Transverse colon (tissue), 4 donors: ENCODE data around the gene F8. TPM values are rescaled to one million over a fixed set of nuclear protein-coding genes. Genes with fewer than 3 reads are reported as not detected.
"Not testable (repeated sequence)": the region's sequence is repeated elsewhere in the genome, so short reads cannot be mapped to it uniquely, and the experiment has no call there.

Experiments used
- DNase-seq: peaks from one replicate; pipeline ENCODE4 v3.0.0-alpha.2; 2019
- H3K27ac ChIP-seq, 4 donors: fragments of 200-600 bp; sonication (generic); 2 replicates each; pipeline ENCODE4 v1.5.1; 2016 to 2018; ENCODE audit warnings: inconsistent platforms in 4 of 4
- H3K27me3 ChIP-seq: fragments of 200-600 bp; sonication (generic); 2 replicates; pipeline ENCODE4 v1.5.1; 2017; ENCODE audit warnings: inconsistent platforms
- H3K36me3 ChIP-seq, 4 donors: fragments of 200-600 bp; sonication (generic); 2 replicates each; pipeline ENCODE4 v1.5.1; 2017 to 2019; ENCODE audit warnings: inconsistent platforms in 4 of 4
- H3K4me1 ChIP-seq, 4 donors: fragments of 200-600 bp; sonication (generic); 2 replicates each; pipeline ENCODE4 v1.5.1; 2017 to 2020; ENCODE audit warnings: inconsistent platforms in 4 of 4
- H3K4me3 ChIP-seq, 4 donors: fragments of 200-600 bp; sonication (generic); 1 replicate in 1 of 4; 2 replicates in 3 of 4; pipeline versions ENCODE4 v1.5.1 to v1.6.1; 2017 to 2019; ENCODE audit warnings: inconsistent platforms in 4 of 4
- H3K9me3 ChIP-seq, 2 donors: fragments of 200-600 bp; sonication (generic); 2 replicates each; pipeline ENCODE4 v1.5.1; 2017 to 2019; ENCODE audit warnings: inconsistent platforms in 2 of 2
- EP300 ChIP-seq: sonication (generic); formaldehyde crosslinking; IDR thresholded peaks from one replicate; pipeline ENCODE4 v1.6.1; 2017; ENCODE audit warnings: antibody characterized with exemption, low read depth
- POLR2A ChIP-seq: fragments of 450-650 bp; IDR thresholded peaks from one replicate; pipeline ENCODE4 v1.6.1; 2016; ENCODE audit warnings: antibody characterized with exemption, mild to moderate bottlenecking, moderate library complexity
- POLR2AphosphoS5 ChIP-seq, 3 donors: sonication (generic); formaldehyde crosslinking; IDR thresholded peaks; one replicate each; pipeline ENCODE4 v1.6.1; 2016; ENCODE audit warnings: antibody characterized with exemption in 3 of 3
- WGBS, 2 donors: methylation state at CpG; one replicate each; pipeline ENCODE4 v1.1.5; 2018; ENCODE audit warnings: low coverage in 1 of 2; 5-methylcytosine and 5-hydroxymethylcytosine counted together
- in situ Hi-C, 4 donors: fragments of 200-750 bp; cut with MboI; loops; one replicate each; pipeline versions ENCODE4 v1.15.0 to v1.15.1; 2017; ENCODE audit warnings: low sequenced_read_pairs in 3 of 4, low pct_ligation_motif_present in 1 of 4, low pct_unique_long_range_greater_than_20kb in 1 of 4
- intact Hi-C: fragments of 100-400 bp; cut with DNase I; formaldehyde crosslinking; loops from one replicate; pipeline ENCODE4 v1.15.1; 2023; ENCODE audit warnings: low total_unique reads
- total RNA-seq, 4 donors: library from RNA; depleted of rRNA; stranded (reverse); fragments of >200 nt; gene quantifications; one replicate each; pipeline ENCODE4 v1.1.0, GENCODE V29; 2016
- TF ChIP-seq, protein P1 (sequence below), 5 experiments: fragments of 200-600 bp in 3 of 5; fragments of 450-650 bp in 2 of 5; sonication (generic) in 3 of 5; IDR thresholded peaks; 1 replicate in 2 of 5; 2 replicates in 3 of 5; pipeline ENCODE4 v1.5.1; 2016 to 2017; ENCODE audit warnings: antibody characterized with exemption in 5 of 5, inconsistent platforms in 3 of 5, mild to moderate bottlenecking in 2 of 5, moderate library complexity in 1 of 5

The F8 gene
- total RNA-seq, 4 donors from 2014 or later, result 1.2 to 4.5 (median 4.0) TPM

GRCh38 chrX:154918060-154918483 lies 104.5 kb downstream of the F8 start:
- peak; percentile 34 for DNase-seq
- Histone ChIP-seq H3K9me3 (no peaks in the 10 kb centered on the region), H3K4me1 (no peaks in the 10 kb centered on the region), H3K27me3 (no peaks in the 10 kb centered on the region), H3K4me3 (peak overlapping the region in 1 of 4 donors; percentile 28), H3K36me3 (no peaks in the 10 kb centered on the region), H3K27ac (no peak overlapping the region)
- intact Hi-C loops (no loop called here), in situ Hi-C loops (no loop called here)
- TF ChIP-seq POLR2AphosphoS5 (IDR thresholded peaks at IDR 0.05), result no peak
- no peak for TF ChIP-seq EP300
- TF ChIP-seq POLR2A, result no peak
- TF ChIP-seq, protein P1, sequence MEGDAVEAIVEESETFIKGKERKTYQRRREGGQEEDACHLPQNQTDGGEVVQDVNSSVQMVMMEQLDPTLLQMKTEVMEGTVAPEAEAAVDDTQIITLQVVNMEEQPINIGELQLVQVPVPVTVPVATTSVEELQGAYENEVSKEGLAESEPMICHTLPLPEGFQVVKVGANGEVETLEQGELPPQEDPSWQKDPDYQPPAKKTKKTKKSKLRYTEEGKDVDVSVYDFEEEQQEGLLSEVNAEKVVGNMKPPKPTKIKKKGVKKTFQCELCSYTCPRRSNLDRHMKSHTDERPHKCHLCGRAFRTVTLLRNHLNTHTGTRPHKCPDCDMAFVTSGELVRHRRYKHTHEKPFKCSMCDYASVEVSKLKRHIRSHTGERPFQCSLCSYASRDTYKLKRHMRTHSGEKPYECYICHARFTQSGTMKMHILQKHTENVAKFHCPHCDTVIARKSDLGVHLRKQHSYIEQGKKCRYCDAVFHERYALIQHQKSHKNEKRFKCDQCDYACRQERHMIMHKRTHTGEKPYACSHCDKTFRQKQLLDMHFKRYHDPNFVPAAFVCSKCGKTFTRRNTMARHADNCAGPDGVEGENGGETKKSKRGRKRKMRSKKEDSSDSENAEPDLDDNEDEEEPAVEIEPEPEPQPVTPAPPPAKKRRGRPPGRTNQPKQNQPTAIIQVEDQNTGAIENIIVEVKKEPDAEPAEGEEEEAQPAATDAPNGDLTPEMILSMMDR (IDR thresholded peaks at IDR 0.05), result peak; percentile 43 to 60 (median 49)
- WGBS, 2 donors, result 13% methylated on average over 5 of the region's 5 CpGs; no CpG with 5 or more reads in 1 of the 2 donors

DNA sequence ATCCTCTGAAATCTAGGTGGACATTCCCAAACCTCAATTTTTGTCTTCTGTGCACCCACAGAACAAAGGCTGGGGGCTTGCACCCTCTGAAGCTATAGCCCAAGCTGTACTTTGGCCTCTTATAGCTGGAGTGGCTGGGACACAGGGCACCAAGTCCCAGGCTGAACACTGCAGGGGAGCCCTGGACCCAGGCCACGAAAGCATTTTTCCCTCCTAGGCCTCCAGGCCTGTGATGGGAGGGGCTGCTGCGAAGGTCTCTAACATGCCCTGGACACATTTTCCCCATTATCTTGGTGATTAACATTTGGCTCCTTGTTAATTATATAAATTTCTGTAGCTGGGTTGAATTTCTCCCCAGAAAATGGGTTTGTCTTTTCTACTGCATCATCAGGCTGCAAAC lies 108.5 kb downstream of the F8 start:
- H3K27ac ChIP-seq, result no peak overlapping the region
- in situ Hi-C loops (no loop called here), intact Hi-C loops (no loop called here)
- no peaks in the 10 kb centered on the region for H3K36me3 ChIP-seq
- H3K9me3 ChIP-seq, result no peaks in the 10 kb centered on the region
- DNase-seq, result no peak
- H3K4me3 ChIP-seq, result no peak overlapping the region
- H3K4me1 ChIP-seq, result no peaks in the 10 kb centered on the region
- no peaks in the 10 kb centered on the region for H3K27me3 ChIP-seq
- WGBS, 2 donors, result 72% methylated on average over 2 of the region's 2 CpGs; no CpG with 5 or more reads in 1 of the 2 donors
- TF ChIP-seq, protein P1 (IDR thresholded peaks at IDR 0.05), result no peak
- TF ChIP-seq EP300, result no peak
- no peak for TF ChIP-seq POLR2AphosphoS5 (IDR thresholded peaks at IDR 0.05)
- no peak for TF ChIP-seq POLR2A

DNA sequence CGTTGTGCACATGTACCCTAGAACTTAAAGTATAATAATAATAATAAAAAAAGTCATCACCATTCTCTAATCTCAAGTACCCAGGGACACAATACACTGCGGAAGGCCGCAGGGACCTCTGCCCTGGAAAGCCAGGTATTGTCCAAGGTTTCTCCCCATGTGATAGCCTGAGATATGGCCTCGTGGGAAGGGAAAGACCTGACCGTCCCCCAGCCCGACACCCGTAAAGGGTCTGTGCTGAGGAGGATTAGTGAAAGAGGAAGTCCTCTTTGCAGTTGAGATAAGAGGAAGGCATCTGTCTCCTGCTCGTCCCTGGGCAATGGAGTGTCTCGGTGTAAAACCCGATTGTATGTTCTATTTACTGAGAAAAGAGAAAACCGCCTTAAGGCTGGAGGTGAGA lies 112.0 kb downstream of the F8 start:
- H3K27me3 ChIP-seq, intact Hi-C loops, in situ Hi-C loops: not testable (repeated sequence)

GRCh38 chrX:154910048-154910447 lies 112.5 kb downstream of the F8 start:
- DNase-seq, intact Hi-C loops, H3K36me3 ChIP-seq, H3K27ac ChIP-seq, H3K27me3 ChIP-seq, in situ Hi-C loops, H3K4me3 ChIP-seq, H3K9me3 ChIP-seq, H3K4me1 ChIP-seq: not testable (repeated sequence)
- 93% methylated on average over 4 of the region's 4 CpGs; no CpG with 5 or more reads in 1 of the 2 donors for WGBS, 2 donors

More for the DNA sequence above, 112.0 kb downstream of the F8 start:
- WGBS, 2 donors, result 87 to 100% methylated on average over 1 to 11 of the region's 11 CpGs
- H3K9me3 ChIP-seq, H3K27ac ChIP-seq, H3K4me3 ChIP-seq, DNase-seq, H3K4me1 ChIP-seq, H3K36me3 ChIP-seq: not testable (repeated sequence)

DNA sequence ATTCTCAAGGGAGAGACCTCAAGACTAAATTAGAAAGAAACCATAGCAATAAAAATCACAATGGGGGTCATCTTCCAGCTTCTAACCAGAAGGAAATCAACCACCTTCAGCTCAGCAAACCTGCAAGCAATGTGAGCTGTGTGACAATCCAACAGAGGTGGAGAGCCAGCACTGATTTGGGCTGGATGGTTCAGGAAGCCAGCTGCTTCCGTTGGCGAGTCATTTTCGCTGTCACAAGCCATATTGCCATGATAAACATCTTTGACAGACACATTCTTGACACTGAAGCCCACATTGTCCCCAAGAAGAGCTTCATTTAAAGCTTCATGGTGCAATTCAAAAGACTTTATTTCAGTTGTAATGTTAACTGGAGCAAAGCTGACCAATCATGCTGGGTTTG lies 113.7 kb downstream of the F8 start:
- H3K4me1 ChIP-seq, result no peaks in the 10 kb centered on the region
- in situ Hi-C loops, result no loop called here
- 58% methylated on average over 3 of the region's 3 CpGs; no CpG with 5 or more reads in 1 of the 2 donors for WGBS, 2 donors

More for the DNA sequence above, 113.7 kb downstream of the F8 start:
- Histone ChIP-seq H3K9me3 (no peaks in the 10 kb centered on the region), H3K27ac (no peak overlapping the region), H3K4me3 (no peak overlapping the region), H3K36me3 (no peaks in the 10 kb centered on the region), H3K27me3 (no peaks in the 10 kb centered on the region)
- no peak for DNase-seq
- intact Hi-C loops, result no loop called here
- TF ChIP-seq, protein P1 (IDR thresholded peaks at IDR 0.05), result no peak
- no peak for TF ChIP-seq EP300
- TF ChIP-seq POLR2AphosphoS5 (IDR thresholded peaks at IDR 0.05), result no peak
- no peak for TF ChIP-seq POLR2A
